HCT116 (cell line): ENCODE results near the gene PITPNC1. TPM values are rescaled to one million over a fixed set of nuclear protein-coding genes. Genes with fewer than 3 reads are reported as not detected.

Experiments used
- ATAC-seq: fragments of 200-7000 bp; cut with Tn5 transposase; 2 replicates; pipeline ENCODE4 v1.9.1; 2020; ENCODE audit warnings: mild to moderate bottlenecking, moderate library complexity
- BruUV-seq: library from RNA; stranded (reverse); fragments of 400-500 nt; replicated peaks from 2 replicates; lab custom pipeline; 2021; lab: Mats Ljungman, UMichigan
- CTCF ChIA-PET: fragments of 300-600 bp; sonication (Branson Sonifier 250); formaldehyde crosslinking; loops from one replicate; lab custom pipeline; 2021; ENCODE audit warnings: antibody characterized with exemption; lab: Charles Lee
- POLR2A ChIA-PET: fragments of 300-600, 350-600 bp; sonication (Branson Sonifier 250); formaldehyde crosslinking; loops from one replicate; lab custom pipeline; 2021; ENCODE audit warnings: antibody characterized with exemption; lab: Charles Lee
- RAD21 ChIA-PET, 2 experiments: fragments of 300-600 bp; sonication (Branson Sonifier 250); formaldehyde crosslinking; loops; one replicate each; lab custom pipeline; 2023; ENCODE audit warnings: low total read pairs in 2 of 2; ENCODE audit not compliant: uncharacterized antibody in 2 of 2, unreplicated experiment in 2 of 2, low non-redundant PET in 1 of 2; lab: Charles Lee
- DNase-seq: peaks from one replicate; pipeline ENCODE4 v3.0.0-alpha.2; 2010; ENCODE audit warnings: low read depth, low spot score
- H2AFZ ChIP-seq: fragments of 200-600 bp; shearing (Covaris generic), sonication (generic); 2 replicates; pipeline ENCODE4 v1.6.1; 2017; ENCODE audit warnings: low read depth, mixed run types, mixed read lengths, antibody characterized with exemption, low read length; ENCODE audit not compliant: poor library complexity, severe bottlenecking
- H3K27ac ChIP-seq: 2 replicates; pipeline ENCODE4 v1.5.1; 2012; ENCODE audit warnings: low read depth, low read length
- H3K27me3 ChIP-seq: fragments of 200-600 bp; sonication (generic); 2 replicates; pipeline ENCODE4 v1.6.1; 2016; ENCODE audit warnings: mixed run types, low read length, mixed read lengths; ENCODE audit not compliant: insufficient read depth
- H3K36me3 ChIP-seq, 2 experiments: fragments of 200-500 bp in 1 of 2; fragments of 200-600 bp in 1 of 2; sonication (Bioruptor generic) in 1 of 2; sonication (generic) in 1 of 2; 2 replicates each; pipeline versions ENCODE4 v1.5.1 to v1.6.1; 2014 to 2016; ENCODE audit warnings: low read length in 2 of 2, inconsistent platforms in 1 of 2, mixed read lengths in 1 of 2, mixed run types in 1 of 2; ENCODE audit not compliant: insufficient read depth in 2 of 2, control insufficient read depth in 1 of 2
- H3K4me1 ChIP-seq, 2 experiments: fragments of 200-600 bp in 1 of 2; sonication (generic) in 1 of 2; 2 replicates each; pipeline versions ENCODE4 v1.5.1 to v1.6.1; 2012 to 2017; ENCODE audit warnings: low read length in 2 of 2, inconsistent platforms in 1 of 2, mild to moderate bottlenecking in 1 of 2, mixed read lengths in 1 of 2, mixed run types in 1 of 2, moderate library complexity in 1 of 2; ENCODE audit not compliant: insufficient read depth in 2 of 2, control insufficient read depth in 1 of 2
- H3K4me2 ChIP-seq: fragments of 200-600 bp; sonication (generic); 2 replicates; pipeline ENCODE4 v1.6.1; 2017; ENCODE audit warnings: mixed run types, low read length, mixed read lengths
- H3K4me3 ChIP-seq, 2 experiments: fragments of 200-600 bp in 1 of 2; sonication (generic) in 1 of 2; replicated peaks in 1 of 2; 2 replicates each; pipeline ENCODE4 v1.5.1; 2011 to 2016; ENCODE audit warnings: low read length in 2 of 2, control low read depth in 1 of 2, low read depth in 1 of 2, mild to moderate bottlenecking in 1 of 2, mixed read lengths in 1 of 2, mixed run types in 1 of 2
- H3K79me2 ChIP-seq: fragments of 200-600 bp; sonication (generic); 2 replicates; pipeline ENCODE4 v1.6.1; 2017; ENCODE audit warnings: mild to moderate bottlenecking, mixed run types, low read length, moderate library complexity, mixed read lengths; ENCODE audit not compliant: insufficient read depth
- H3K9ac ChIP-seq: fragments of 200-600 bp; sonication (generic); 2 replicates; pipeline ENCODE4 v1.6.1; 2016; ENCODE audit warnings: low read length, mixed read lengths
- H3K9me2 ChIP-seq: fragments of 200-600 bp; sonication (generic), shearing (Covaris generic); 2 replicates; pipeline ENCODE4 v1.6.1; 2017; ENCODE audit warnings: mixed run types, mild to moderate bottlenecking, moderate library complexity; ENCODE audit not compliant: insufficient read depth
- H3K9me3 ChIP-seq, 2 experiments: fragments of 200-500 bp in 1 of 2; fragments of 200-600 bp in 1 of 2; sonication (Bioruptor generic) in 1 of 2; sonication (generic) in 1 of 2; 2 replicates each; pipeline ENCODE4 v1.6.1; 2014 to 2017; ENCODE audit warnings: low read length in 2 of 2, mixed read lengths in 2 of 2, inconsistent platforms in 1 of 2, low read depth in 1 of 2, mild to moderate bottlenecking in 1 of 2, mixed run types in 1 of 2, moderate library complexity in 1 of 2; ENCODE audit not compliant: control insufficient read depth in 1 of 2, insufficient read depth in 1 of 2
- H4K20me1 ChIP-seq: fragments of 200-600 bp; sonication (generic), shearing (Covaris generic); 2 replicates; pipeline ENCODE4 v1.6.1; 2017; ENCODE audit warnings: mixed run types, mild to moderate bottlenecking, moderate library complexity; ENCODE audit not compliant: insufficient read depth
- CBX3 ChIP-seq: IDR thresholded peaks from 2 replicates; pipeline ENCODE4 v1.6.1; 2012; ENCODE audit warnings: low read depth
- CEBPB ChIP-seq: IDR thresholded peaks from 2 replicates; pipeline ENCODE4 v1.6.1; 2012; ENCODE audit warnings: low read depth
- CTCF ChIP-seq, 3 experiments: fragments of 200-600 bp in 1 of 3; sonication (generic) in 1 of 3; IDR thresholded peaks in 2 of 3; conservative IDR thresholded peaks in 1 of 3; 2 replicates each; pipeline ENCODE4 v1.5.1; 2012 to 2017; ENCODE audit warnings: low read depth in 2 of 3, low read length in 2 of 3, antibody characterized with exemption in 1 of 3, borderline replicate concordance in 1 of 3, control low read depth in 1 of 3, mild to moderate bottlenecking in 1 of 3, mixed read lengths in 1 of 3, mixed run types in 1 of 3, moderate library complexity in 1 of 3; ENCODE audit not compliant: insufficient read depth in 1 of 3
- EGR1 ChIP-seq: IDR thresholded peaks from 2 replicates; pipeline ENCODE4 v1.6.1; 2012; ENCODE audit warnings: low read depth
- ELF1 ChIP-seq: IDR thresholded peaks from 2 replicates; pipeline ENCODE4 v1.6.1; 2012; ENCODE audit warnings: low read depth, borderline replicate concordance
- EZH2 ChIP-seq: fragments of 200-600 bp; sonication (generic); IDR thresholded peaks from 2 replicates; pipeline ENCODE4 v1.6.1; 2017; ENCODE audit warnings: antibody characterized with exemption, mixed run types
- JUND ChIP-seq: IDR thresholded peaks from 2 replicates; pipeline ENCODE4 v1.6.1; 2012
- POLR2AphosphoS5 ChIP-seq: IDR thresholded peaks from 2 replicates; pipeline ENCODE4 v1.6.1; 2011; ENCODE audit warnings: mild to moderate bottlenecking, low read depth, low read length, moderate library complexity
- SIN3A ChIP-seq: IDR thresholded peaks from 2 replicates; pipeline ENCODE4 v1.6.1; 2012; ENCODE audit warnings: low read depth
- SP1 ChIP-seq: IDR thresholded peaks from 2 replicates; pipeline ENCODE4 v1.6.1; 2012; ENCODE audit warnings: low read depth
- SRF ChIP-seq: IDR thresholded peaks from 2 replicates; pipeline ENCODE4 v1.6.1; 2012; ENCODE audit warnings: low read depth
- TCF7L2 ChIP-seq: IDR thresholded peaks from 2 replicates; pipeline ENCODE4 v1.7.0; 2011; ENCODE audit warnings: borderline replicate concordance, inconsistent platforms; ENCODE audit not compliant: insufficient read depth, insufficient read length; ENCODE audit errors: extremely low read depth
- YY1 ChIP-seq: IDR thresholded peaks from 2 replicates; pipeline ENCODE4 v1.6.1; 2011; ENCODE audit warnings: low read length, low read depth, moderate library complexity, mild to moderate bottlenecking; ENCODE audit not compliant: insufficient replicate concordance; ENCODE audit errors: extremely low read depth
- ZNF274 ChIP-seq: fragments of 200-500 bp; sonication (Bioruptor generic); IDR thresholded peaks from 2 replicates; pipeline ENCODE4 v1.6.1; 2014; ENCODE audit warnings: mild to moderate bottlenecking, low read depth, low read length, inconsistent platforms
- intact Hi-C: fragments of 100-400 bp; cut with micrococcal nuclease; formaldehyde crosslinking; loops from 2 replicates; pipeline ENCODE4 v1.10.0; 2022
- total RNA-seq: library from RNA; stranded (reverse); gene quantifications from one replicate; pipeline ENCODE4 v1.2.1, GENCODE V29; 2021; ENCODE audit not compliant: unreplicated experiment
- TF ChIP-seq, protein P1 (sequence below): IDR thresholded peaks from 2 replicates; pipeline ENCODE4 v1.6.1; 2011; ENCODE audit warnings: mild to moderate bottlenecking, low read length, moderate library complexity; ENCODE audit not compliant: insufficient replicate concordance; ENCODE audit errors: extremely low read depth
- TF ChIP-seq, protein P2 (sequence below): IDR thresholded peaks from 2 replicates; pipeline ENCODE4 v1.6.1; 2012

Gene PITPNC1
- total RNA-seq, 1 experiment from 2014 or later: 41.9 TPM

GRCh38 chr17:67639555-67639954 lies 262.5 kb downstream of the PITPNC1 start:
- Histone ChIP-seq H3K27me3 (no peaks in the 10 kb centered on the region), H4K20me1 (no peaks in the 10 kb centered on the region), H3K27ac (no peak overlapping the region), H3K9me3 (no peaks in the 10 kb centered on the region), H3K9ac (no peak overlapping the region), H3K4me3 (no peak overlapping the region), H3K79me2 (no peaks in the 10 kb centered on the region), H3K36me3 (no peaks in the 10 kb centered on the region), H3K4me2 (peak overlapping the region; percentile 1; the same call in 1 of the 2 replicates), H2AFZ (no peak overlapping the region), H3K4me1 (peaks cover 36 to 44% of the 10 kb centered on the region in 2 experiments), H3K9me2 (no peaks in the 10 kb centered on the region)
- POLR2A ChIA-PET: no interaction called here
- intact Hi-C loops: no loop called here
- RAD21 ChIA-PET: no interaction called here
- TF ChIP-seq EZH2 (no peak), YY1 (no peak), SP1 (no peak), JUND (no peak), TCF7L2 (no peak), CTCF (IDR thresholded peaks at IDR 0.05 in 2 of 3, conservative IDR thresholded peaks at IDR 0.05 in 1 of 3; ENCODE audit: borderline replicate concordance in 1 of 3, insufficient read depth in 1 of 3, low read depth in 2 of 3, low read length in 2 of 3) (no peak), EGR1 (no peak), ELF1 (no peak), CEBPB (no peak), SRF (no peak), POLR2AphosphoS5 (no peak), SIN3A (no peak), CBX3 (no peak), ZNF274 (no peak)
- TF ChIP-seq, protein P1, sequence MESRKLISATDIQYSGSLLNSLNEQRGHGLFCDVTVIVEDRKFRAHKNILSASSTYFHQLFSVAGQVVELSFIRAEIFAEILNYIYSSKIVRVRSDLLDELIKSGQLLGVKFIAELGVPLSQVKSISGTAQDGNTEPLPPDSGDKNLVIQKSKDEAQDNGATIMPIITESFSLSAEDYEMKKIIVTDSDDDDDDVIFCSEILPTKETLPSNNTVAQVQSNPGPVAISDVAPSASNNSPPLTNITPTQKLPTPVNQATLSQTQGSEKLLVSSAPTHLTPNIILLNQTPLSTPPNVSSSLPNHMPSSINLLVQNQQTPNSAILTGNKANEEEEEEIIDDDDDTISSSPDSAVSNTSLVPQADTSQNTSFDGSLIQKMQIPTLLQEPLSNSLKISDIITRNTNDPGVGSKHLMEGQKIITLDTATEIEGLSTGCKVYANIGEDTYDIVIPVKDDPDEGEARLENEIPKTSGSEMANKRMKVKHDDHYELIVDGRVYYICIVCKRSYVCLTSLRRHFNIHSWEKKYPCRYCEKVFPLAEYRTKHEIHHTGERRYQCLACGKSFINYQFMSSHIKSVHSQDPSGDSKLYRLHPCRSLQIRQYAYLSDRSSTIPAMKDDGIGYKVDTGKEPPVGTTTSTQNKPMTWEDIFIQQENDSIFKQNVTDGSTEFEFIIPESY: no peak
- TF ChIP-seq, protein P2, sequence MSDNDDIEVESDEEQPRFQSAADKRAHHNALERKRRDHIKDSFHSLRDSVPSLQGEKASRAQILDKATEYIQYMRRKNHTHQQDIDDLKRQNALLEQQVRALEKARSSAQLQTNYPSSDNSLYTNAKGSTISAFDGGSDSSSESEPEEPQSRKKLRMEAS: no peak
- ATAC-seq (no peak), DNase-seq (no peak)
- BruUV-seq: no TSS peak
- CTCF ChIA-PET: interaction anchor here (1.0 kb wide), 2 partner anchors 47 to 265 kb away, joined by 3 read pairs; no protein-coding TSS in a partner anchor
